D341Med (cell line): Measurements from ENCODE around the gene HERC2.
A peak's percentile ranks its signal among the peaks of the same experiment; 100 is the strongest.
"Not testable (repeated sequence)": the region's sequence is repeated elsewhere in the genome, so short reads cannot be mapped to it uniquely, and the experiment has no call there.

Experiments
- DNase-seq: peaks from one replicate; pipeline ENCODE4 v3.0.0; 2012; ENCODE audit warnings: low spot score

The HERC2 gene

DNA sequence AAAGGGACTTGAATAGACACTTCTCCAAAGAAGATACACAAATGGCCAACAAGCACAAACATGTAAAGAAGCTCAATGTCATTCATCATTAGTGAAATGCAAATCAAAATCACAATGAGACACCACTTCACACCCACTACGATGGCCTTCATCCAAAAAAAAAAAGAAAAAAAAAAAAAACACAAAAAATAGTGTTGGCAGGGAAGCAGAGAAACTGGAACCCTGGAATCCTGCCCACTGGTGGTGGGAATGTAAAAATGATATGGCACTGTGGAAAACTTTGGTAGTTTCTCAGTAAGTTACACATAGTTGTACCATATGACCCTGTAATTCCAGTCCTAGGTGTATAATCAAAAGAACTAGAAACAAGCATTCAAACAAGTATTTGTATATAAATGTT lies 94.7 kb downstream of the HERC2 start:
- DNase-seq: not testable (repeated sequence)

GRCh38 chr15:28222612-28223011 lies 99.4 kb downstream of the HERC2 start:
- not testable (repeated sequence) for DNase-seq

- DNase-seq: not testable (repeated sequence)
These were observed 100.3 kb downstream of the HERC2 start for GRCh38 chr15:28221696-28222095.

- DNase-seq: no peak
These were observed 102.9 kb downstream of the HERC2 start for GRCh38 chr15:28219116-28219515.

DNA sequence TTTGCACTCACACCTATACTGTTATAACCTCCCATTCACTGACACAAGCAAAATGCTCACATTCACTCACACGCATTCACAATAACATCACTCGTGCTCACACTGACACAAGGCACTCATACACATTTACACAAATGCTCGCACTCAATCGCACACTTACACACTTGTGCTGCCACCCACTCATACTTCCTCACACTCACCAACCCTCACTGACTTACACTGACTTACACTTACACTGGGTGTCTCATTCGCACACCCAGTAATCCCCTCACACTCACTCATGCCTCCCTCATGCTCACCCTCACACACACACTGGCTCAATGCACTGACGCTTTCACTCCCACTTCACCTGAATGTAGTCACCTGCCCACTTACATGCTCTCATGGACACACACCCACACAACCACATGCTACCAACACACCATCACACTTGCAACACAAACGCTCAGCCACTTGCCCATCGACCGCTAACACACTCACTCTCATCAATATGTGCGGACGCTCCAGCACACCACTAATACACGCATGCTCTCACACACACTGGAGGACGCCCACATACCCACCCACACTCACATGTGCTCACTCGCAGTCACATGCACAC lies 104.9 kb downstream of the HERC2 start:
- DNase-seq: not testable (repeated sequence)

DNA sequence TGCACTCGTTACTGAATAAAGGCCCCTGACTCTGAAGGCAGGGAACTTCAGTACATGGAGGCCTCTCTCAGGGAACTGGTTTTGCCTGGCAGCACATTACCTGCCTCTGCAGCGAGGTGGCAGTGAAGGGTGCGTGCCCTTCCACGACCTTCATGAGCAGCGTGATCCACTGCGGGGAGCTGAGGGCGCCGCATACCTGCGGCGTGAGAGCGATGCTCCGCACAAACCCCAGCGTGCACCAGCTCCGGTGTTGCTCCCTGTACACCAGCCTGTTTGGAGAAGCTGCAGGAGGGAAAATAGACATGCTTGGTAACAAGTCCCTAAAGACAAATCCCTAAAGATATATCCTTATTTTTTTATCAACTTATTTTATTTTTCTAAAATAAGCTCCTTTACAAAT lies 106.5 kb downstream of the HERC2 start:
- not testable (repeated sequence) for DNase-seq

- not testable (repeated sequence) for DNase-seq
These were observed 107.8 kb downstream of the HERC2 start for GRCh38 chr15:28214006-28214790.

- not testable (repeated sequence) for DNase-seq
These were observed 108.6 kb downstream of the HERC2 start for GRCh38 chr15:28213393-28213792.

- DNase-seq: no peak
These were observed 113.4 kb downstream of the HERC2 start for GRCh38 chr15:28208583-28208982.

GRCh38 chr15:28205640-28206039 lies 116.3 kb downstream of the HERC2 start:
- not testable (repeated sequence) for DNase-seq

DNA sequence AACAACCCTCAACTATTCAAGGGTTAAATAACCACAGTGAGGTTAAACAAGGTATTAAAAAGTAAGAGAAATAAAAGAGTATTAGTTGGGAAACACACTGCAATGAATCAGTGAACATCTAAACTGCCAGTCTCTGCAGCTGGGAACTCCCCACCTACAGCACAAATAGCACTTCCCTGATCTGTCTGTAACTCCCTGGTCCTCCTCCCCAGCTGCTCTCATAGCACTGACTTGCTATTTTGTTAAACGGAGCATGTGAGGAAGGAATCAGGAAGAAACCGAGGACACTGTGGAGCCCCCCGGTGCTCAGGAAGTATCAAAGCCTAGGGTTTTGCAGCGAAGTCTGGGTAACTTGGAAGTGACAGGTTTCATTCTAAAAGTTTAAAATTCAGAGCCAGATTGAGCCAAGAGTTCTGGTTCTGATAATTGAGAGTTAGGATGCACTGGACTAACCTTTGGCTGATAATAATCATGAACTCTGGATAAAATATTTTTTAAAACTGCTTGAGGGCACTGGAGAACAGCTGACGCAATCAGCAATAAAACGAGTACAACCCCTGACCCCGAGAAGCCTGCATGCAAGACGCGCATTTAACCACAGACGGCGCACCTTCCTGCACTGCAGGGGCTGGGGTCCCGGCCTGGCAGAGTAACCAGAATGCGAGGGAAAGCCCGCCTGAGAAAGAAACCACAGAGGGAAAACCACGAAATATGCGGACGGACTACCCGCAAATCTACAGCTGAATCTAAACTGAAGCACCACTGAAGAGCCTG lies 118.7 kb downstream of the HERC2 start:
- not testable (repeated sequence) for DNase-seq

- not testable (repeated sequence) for DNase-seq
These were observed 119.9 kb downstream of the HERC2 start for GRCh38 chr15:28202124-28202523.

- DNase-seq: not testable (repeated sequence)
These were observed 123.8 kb downstream of the HERC2 start for GRCh38 chr15:28198215-28198614.

DNA sequence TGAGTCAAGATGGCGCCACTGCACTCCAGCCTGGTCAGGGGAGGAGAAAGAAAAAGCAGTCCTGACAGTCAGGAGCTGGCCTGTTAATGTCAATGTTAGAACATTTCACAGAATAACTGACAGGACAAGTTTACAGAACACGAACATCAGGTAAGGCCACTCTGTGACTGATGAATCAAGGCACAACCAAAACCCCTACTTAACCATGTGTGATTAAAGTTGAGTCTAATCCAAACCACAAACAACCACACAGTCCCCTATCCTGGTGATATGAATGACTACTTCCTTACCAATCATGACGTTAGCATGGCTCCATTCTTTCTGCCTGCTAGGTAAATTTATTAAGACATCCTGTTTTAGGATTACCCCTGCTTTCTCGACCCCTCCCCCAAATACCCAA lies 124.3 kb downstream of the HERC2 start:
- DNase-seq: not testable (repeated sequence)

- not testable (repeated sequence) for DNase-seq
These were observed 125.4 kb downstream of the HERC2 start for GRCh38 chr15:28196581-28196980.

- DNase-seq: no peak
These were observed 129.2 kb downstream of the HERC2 start for GRCh38 chr15:28192772-28193171.

GRCh38 chr15:28191832-28192231 lies 130.1 kb downstream of the HERC2 start:
- peak; percentile 45 for DNase-seq

DNA sequence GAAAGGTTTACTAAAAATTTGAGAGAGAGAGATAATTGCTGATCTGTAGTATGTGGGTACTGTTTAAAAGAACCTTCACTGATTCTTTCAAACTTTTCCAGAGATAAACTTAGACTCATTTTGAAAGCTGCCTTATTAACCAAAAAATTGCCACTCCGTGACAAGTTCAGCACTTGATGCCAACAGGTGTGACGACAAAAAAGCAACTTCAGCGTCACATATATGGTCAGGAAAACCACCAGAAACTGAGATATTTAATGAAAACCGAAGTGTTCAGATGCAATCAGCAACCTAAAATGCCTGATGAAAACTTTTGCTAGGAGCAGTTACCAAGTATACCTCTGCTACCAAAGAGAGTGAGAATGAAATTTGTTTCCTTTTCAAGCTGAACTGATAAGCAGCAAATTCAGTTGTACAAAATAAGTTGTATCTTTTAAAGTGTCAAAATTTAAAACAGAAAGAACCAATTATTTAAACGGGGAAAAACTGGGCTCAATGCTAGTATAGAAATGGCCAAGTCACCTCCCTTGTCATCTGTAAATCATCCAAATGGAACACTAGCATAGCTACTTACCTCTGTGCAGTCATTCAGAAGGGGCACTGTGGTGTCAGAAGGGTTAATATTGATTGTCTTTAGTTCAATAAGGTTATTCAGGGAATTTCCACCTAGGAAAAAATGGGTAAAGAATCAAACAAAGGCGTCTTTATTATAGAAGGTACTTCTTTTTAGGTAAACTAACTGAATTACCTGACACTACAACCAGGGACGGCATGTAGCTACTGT lies 131.4 kb downstream of the HERC2 start:
- no peak for DNase-seq

DNA sequence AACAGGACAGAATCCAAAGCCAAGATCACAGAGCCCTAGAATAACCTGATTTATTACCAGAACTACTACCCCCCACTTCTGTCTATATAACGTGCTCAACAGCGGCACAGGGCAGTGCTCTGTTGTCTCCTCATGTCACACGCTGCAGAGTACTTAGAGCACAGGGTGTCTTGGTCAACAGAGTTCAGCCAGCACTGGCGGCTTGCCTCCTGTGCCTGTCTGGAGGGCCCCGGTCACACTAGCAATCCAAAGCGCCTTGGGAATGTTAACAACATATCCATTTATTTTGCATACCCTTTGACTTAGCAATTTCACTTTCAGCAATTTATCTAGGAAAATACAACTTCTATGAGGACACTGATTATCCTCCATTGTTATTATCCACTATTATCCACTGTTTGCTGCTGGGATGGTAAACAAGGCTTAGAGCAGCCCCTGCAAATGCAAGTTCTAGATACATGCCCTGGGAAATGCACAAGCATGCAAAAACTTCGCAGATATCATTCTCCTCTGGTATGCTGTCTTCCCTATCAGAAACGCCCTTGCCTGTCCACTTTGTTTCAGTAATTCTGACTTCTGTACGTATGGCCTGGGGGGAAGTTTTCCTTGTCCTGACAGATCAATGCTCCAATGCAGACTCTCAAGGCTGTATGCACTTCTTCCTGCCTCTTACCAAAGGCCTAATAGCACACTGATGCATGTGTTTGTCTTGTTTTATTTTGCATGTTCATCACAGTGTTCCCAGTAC lies 136.7 kb downstream of the HERC2 start:
- no peak for DNase-seq

- no peak for DNase-seq
These were observed 137.8 kb downstream of the HERC2 start for GRCh38 chr15:28184166-28184565.

DNA sequence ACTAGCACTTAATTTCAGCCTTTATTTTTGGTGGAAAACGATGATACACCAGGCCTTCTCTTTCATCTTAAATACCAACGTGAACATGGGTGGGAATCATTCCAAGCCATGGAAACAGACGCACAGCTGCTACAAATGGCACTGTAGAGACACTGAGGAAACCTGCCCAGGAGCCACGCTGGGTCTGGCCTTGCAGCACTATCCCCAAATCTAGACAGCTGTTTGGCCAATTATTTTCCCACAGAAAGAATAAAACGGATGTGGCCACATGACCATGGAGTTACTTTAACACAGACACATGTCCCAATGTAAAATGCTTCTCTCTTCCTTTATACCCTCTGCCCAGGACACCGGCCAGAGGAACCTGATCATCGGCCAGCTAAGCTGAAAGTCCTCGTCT lies 139.2 kb downstream of the HERC2 start:
- DNase-seq: no peak
